SKM-1 treated with dmso at 0.1 percent for 144 hours (cell line): ENCODE measurements around the gene SP110.
"Not testable (repeated sequence)": the region's sequence is repeated elsewhere in the genome, so short reads cannot be mapped to it uniquely, and the experiment has no call there.

Source experiments
- DNase-seq: peaks from one replicate; lab custom pipeline; 2025; ENCODE audit not compliant: unreplicated experiment; lab: John Stamatoyannopoulos, UW

The SP110 gene

DNA sequence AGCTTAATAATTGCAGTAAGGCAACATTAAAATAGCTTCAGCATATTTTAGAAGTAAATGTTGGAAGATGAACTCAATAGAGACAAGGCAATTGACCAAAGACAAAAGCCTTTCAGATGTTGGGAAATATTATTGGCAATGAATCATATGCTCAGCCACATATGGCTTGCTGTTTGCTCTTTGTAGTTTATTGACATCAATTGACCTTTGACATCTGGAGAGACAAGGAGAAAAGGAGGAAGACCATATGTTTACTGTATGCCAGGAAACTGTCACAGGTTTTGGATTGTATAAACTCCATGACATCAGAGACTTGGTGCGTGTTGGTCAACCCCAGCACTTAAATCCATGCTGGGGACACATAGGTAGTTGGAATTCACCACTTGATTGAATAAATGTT, 90.4 kb downstream of the SP110 start:
- no peak for DNase-seq

DNA sequence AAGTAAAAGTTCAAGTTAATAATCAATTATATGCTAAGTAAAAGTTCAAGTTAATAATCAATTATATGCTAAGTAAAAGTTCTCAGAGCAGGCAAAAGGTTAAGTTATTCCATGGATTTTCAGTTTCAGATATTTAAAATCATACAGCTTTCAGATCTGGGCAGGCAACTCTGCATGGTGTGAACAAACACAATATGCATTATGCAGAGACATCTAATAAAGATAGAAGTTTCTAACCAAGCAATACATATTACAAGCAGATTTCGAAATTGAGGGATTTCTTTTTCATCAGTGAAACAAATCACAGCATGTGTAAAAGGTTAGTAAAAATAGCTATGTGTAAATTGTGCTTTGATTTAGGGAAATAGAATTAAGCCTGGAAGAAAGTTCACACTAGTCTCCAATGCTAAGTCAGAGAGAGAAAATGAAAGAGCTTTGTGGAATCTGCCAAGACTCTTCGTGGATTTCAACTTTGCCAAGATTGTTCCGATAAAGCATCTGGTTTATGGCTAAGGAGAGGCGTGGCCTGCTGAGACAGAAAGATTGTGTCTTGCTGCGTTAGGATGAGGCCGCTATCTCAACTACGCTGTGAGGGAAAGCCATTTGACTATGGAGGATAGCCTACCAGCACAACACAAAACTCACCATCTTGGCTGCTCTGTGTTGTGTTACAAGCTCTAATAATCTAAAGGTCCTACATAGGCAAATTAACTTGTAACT, 91.0 kb downstream of the SP110 start:
- no peak for DNase-seq

DNA sequence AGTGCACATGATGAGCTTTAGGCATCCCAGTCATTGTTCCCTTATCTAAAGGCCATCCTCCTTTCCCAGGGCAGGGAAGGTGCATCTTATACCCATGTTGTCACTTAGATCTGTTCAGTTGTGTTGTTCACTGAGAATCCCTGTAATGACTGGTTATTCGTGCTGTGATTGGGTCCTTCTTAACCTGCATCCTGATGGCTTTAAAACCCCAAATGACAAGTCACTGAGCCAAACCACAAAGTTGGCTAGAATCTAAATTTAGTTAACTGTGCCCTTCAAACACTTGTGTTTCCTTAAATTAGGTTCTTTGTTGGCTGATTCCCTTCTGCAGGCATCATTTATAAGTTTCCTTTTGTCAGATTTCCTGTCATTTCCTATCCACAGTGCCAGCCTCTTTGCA, 92.6 kb downstream of the SP110 start:
- no peak for DNase-seq

DNA sequence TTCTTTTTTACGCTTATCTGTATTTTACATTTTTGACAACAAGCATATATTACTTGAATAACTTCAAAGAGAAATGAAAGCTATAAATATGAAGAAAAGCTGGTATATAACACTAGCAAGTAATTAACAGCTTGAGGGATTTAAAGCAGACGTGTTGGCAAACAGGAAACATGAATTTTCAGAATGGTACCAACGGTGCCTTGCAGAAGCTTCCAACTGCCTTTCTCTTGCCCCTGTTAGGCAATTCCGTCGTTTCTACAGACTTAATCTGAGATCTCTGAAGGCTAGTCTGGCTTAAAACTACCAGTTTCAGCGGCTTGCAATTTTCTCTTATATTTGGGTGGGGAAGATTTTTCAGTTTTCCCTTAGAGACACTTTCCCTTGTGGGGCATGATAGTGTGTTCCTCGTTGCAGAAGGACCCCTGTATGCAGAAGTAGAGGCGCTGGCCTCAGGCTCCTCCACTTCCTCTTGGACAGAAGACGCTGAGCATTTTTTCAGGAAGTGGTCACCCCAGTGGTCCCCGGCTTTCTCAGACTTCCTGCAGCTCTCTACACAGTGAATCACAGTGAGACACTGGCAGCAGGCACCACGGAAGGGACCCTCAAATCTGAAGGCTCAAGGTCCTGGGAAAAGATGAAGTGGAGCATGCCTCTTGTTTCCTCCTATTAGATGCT, 94.9 kb downstream of the SP110 start:
- peak; percentile 94 for DNase-seq

DNA sequence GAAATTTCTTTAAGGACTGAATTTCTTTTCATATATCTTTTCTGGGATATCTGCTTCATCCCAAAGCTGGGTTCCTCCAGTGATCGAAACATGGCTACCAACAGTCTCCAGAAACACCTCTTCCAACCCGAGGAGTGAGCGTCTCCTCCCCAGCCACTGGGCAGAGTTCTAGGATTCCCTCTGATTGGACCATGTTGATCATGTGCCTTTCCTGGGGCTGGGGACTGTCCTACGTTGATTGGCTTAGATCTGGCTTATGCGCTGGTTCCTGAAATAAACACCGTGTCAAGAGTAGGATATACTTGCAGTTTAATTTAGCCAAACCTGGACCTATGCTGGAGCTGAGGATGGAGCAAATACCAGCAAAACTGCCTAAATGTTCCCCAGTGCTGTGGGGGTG, 95.5 kb downstream of the SP110 start:
- no peak for DNase-seq

DNA sequence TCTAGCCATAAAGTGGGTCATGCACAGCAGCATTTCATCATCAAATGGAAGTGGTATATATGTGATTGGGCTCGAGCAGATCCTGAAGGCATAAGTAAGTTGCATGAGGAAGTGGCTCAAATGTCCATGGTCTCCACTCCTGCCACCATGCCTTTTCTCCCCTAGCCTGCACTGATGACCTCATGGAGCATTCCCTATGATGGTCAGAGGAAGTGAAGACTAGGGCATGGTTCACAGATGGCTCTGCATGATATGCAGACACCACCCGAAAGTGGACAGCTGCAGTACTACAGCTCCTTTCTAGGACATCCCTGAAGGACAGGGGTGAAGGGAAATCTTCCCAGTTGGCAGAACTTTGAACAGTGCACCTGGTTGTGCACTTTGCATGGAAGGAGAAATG, 99.4 kb downstream of the SP110 start:
- DNase-seq = not testable (repeated sequence)

DNA sequence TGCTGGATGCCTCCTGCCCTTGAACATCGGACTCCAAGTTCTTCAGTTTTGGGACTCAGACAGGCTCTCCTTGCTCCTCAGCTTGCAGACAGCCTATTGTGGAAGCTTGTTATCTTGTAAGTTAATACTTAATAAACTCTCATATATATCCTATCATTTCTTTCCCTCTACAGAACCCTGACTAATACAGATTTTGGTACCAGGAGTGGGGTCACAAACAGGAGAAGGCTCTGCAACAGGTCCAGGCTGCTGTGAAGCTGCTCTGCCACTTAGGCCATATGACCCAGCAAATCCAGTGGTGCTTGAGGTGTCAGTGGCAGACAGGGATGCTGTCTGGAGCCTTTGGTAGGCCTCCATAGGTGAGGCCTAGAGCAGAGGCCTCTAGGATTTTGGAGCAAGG, 100.0 kb downstream of the SP110 start:
- not testable (repeated sequence) for DNase-seq
